ENCODE results near the gene GTPBP6.

The GTPBP6 gene

DNA sequence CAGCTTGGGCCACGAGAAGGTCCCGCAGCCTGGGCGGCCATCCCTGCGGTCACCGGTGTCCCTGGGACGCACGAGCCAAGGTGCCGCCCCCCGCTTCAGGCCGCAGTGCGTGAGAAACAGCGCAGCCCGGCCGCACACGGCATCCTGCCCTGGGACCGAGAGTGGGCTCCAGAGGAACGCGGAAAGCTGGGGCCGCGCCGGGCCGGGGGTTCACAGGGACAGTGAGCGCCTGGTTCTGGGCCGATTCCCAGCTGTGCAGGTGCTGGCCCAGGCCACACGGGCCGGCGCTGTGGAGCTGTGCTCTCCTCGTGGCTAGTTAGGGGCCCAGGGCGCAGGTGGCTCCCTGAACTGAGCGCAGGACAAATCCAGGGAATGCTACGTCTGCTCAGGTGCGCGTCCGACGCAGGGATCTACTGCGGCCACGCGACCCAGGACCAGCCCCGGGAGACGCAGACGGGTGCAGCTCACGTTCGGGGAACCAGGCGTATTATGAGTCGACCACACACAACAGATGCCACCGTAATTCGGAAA, 25.8 kb upstream of the GTPBP6 start:
- Mint-ChIP-seq H3K4me1 (peaks cover 14% of the 10 kb centered on the region), H3K9me3 (peaks cover 3% of the 10 kb centered on the region), H3K4me3 (no peak overlapping the region), H3K27ac (no peak overlapping the region), H3K36me3 (ENCODE audit: low read depth) (peaks cover 52% of the 10 kb centered on the region), H3K27me3 (ENCODE audit: low read depth) (peaks cover 4% of the 10 kb centered on the region)
- TF ChIP-seq, protein P1, sequence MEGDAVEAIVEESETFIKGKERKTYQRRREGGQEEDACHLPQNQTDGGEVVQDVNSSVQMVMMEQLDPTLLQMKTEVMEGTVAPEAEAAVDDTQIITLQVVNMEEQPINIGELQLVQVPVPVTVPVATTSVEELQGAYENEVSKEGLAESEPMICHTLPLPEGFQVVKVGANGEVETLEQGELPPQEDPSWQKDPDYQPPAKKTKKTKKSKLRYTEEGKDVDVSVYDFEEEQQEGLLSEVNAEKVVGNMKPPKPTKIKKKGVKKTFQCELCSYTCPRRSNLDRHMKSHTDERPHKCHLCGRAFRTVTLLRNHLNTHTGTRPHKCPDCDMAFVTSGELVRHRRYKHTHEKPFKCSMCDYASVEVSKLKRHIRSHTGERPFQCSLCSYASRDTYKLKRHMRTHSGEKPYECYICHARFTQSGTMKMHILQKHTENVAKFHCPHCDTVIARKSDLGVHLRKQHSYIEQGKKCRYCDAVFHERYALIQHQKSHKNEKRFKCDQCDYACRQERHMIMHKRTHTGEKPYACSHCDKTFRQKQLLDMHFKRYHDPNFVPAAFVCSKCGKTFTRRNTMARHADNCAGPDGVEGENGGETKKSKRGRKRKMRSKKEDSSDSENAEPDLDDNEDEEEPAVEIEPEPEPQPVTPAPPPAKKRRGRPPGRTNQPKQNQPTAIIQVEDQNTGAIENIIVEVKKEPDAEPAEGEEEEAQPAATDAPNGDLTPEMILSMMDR (IDR thresholded peaks at IDR 0.05; ENCODE audit: unreplicated experiment in 3 of 3) = no peak

DNA sequence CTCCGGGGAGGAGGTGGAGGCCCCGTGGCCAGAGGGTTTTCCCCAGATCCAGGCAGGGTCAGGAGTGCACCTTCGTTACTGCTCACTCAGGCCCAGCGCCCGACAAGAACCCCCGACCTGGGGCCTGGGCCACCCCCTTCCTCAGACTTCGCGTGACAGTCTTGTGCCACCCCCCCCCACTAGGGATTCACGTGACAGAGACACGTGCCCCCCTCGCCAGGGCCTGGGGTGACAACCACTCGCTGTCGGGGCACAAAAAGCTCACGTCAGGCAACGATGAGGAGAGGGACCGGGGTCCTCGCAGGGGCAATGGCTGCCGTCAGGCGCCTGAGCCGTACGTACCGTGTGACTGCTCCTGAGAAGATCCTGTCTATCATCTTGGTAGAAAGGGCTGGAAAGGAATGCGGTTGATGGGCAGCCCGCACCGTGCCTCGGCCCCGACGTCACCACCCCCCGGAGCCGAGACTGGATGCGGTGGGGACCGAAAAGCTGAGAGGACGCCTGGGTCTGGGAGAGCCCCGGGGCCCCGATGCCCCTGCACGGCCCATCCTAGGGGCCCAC, 23.0 kb upstream of the GTPBP6 start:
- Mint-ChIP-seq H3K36me3 (ENCODE audit: low read depth) (peaks cover 52% of the 10 kb centered on the region), H3K27me3 (ENCODE audit: low read depth) (peaks cover 2% of the 10 kb centered on the region), H3K9me3 (peaks cover 13% of the 10 kb centered on the region), H3K4me3 (no peak overlapping the region), H3K4me1 (no peaks in the 10 kb centered on the region), H3K27ac (no peak overlapping the region)
- TF ChIP-seq, protein P1 (IDR thresholded peaks at IDR 0.05; ENCODE audit: unreplicated experiment in 3 of 3) = no peak

DNA sequence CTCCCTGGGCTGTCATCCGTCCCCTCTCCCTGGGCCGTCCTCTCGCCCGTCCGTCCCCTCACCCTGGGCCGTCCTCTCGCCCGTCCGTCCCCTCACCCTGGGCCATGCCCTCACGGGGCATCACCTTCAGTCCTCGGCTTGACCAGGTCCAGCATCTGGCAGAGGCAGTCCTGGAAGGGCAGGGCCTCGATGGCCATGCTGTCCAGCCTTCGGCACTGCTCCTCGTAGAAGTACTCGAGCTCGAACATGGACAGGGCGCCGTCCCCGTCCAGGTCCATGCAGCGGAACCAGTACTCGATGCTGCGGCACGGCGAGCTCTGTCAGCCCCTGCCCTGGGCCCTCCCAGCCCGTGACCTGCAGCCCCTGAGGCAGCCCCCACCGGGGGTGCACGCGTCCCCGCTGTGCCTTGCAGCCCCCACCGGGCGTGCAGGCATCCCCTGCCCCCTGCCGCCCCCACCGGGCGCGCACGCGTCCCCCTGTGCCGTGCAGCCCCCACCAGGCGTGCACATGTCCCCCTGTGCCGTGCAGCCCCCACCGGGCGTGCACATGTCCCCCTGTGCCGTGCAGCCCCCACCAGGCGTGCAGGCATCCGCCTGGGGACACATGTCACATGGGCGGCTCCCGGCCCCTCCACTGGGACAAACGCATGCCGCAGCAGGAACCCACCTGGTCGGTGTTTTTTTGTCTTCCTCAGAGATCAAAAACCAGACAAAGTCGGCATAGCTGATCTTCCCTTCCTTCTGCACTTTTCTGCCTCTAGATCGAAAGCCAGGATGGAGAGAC, 22.2 kb upstream of the GTPBP6 start:
- Mint-ChIP-seq H3K4me3 (no peak overlapping the region), H3K9me3 (peaks cover 20% of the 10 kb centered on the region), H3K27ac (no peak overlapping the region), H3K27me3 (ENCODE audit: low read depth) (peaks cover 7% of the 10 kb centered on the region), H3K4me1 (no peaks in the 10 kb centered on the region), H3K36me3 (ENCODE audit: low read depth) (peaks cover 59% of the 10 kb centered on the region)
- TF ChIP-seq, protein P1 (IDR thresholded peaks at IDR 0.05; ENCODE audit: unreplicated experiment in 3 of 3) = no peak

GRCh38 chrX:340121-340520, 21.5 kb upstream of the GTPBP6 start:
- H3K4me1 Mint-ChIP-seq = no peaks in the 10 kb centered on the region
- no peak overlapping the region for H3K27ac Mint-ChIP-seq
- TF ChIP-seq, protein P1 (IDR thresholded peaks at IDR 0.05; ENCODE audit: unreplicated experiment in 3 of 3) = no peak
- peaks cover 20% of the 10 kb centered on the region for H3K9me3 Mint-ChIP-seq
- peaks cover 62% of the 10 kb centered on the region for H3K36me3 Mint-ChIP-seq (ENCODE audit: low read depth)
- peaks cover 7% of the 10 kb centered on the region for H3K27me3 Mint-ChIP-seq (ENCODE audit: low read depth)
- H3K4me3 Mint-ChIP-seq = no peak overlapping the region

- Mint-ChIP-seq H3K4me3 (no peak overlapping the region), H3K27me3 (ENCODE audit: low read depth) (peaks cover 7% of the 10 kb centered on the region), H3K27ac (no peak overlapping the region), H3K36me3 (ENCODE audit: low read depth) (peaks cover 59% of the 10 kb centered on the region), H3K9me3 (peaks cover 20% of the 10 kb centered on the region), H3K4me1 (no peaks in the 10 kb centered on the region)
- TF ChIP-seq, protein P1 (IDR thresholded peaks at IDR 0.05; ENCODE audit: unreplicated experiment in 3 of 3) = no peak
Measured at GRCh38 chrX:338836-339400, 20.3 kb upstream of the GTPBP6 start.
